ENCODE measurements around the gene NCAM1.

GRCh38 chr11:113182288-113182687 is 221.1 kb downstream of the NCAM1 start:
- TF ChIP-seq CTCF (conservative IDR thresholded peaks at IDR 0.05) (no peak), EZH2 (IDR thresholded peaks at IDR 0.05; ENCODE audit: low read depth) (no peak)
